MM.1S (cell line): ENCODE data around the gene RAMP1.

Source experiments
- DNase-seq: peaks from one replicate; pipeline ENCODE4 v3.0.0-alpha.2; 2015
- H2AFZ ChIP-seq: fragments of 300-600 bp; sonication (generic); 2 replicates; pipeline ENCODE4 v1.6.0; 2016; ENCODE audit warnings: antibody characterized with exemption, low read length
- H3F3A ChIP-seq: fragments of 300-600 bp; sonication (generic); 2 replicates; pipeline ENCODE4 v1.6.1; 2016; ENCODE audit warnings: mild to moderate bottlenecking, antibody characterized with exemption, low read length, moderate library complexity, mixed read lengths; ENCODE audit not compliant: insufficient read depth
- H3K27ac ChIP-seq: fragments of 300-600 bp; sonication (generic); 2 replicates; pipeline ENCODE4 v1.5.1; 2016; ENCODE audit warnings: mild to moderate bottlenecking, low read length
- H3K27me3 ChIP-seq: fragments of 300-600 bp; sonication (generic); replicated peaks from 2 replicates; pipeline ENCODE4 v1.6.0; 2016; ENCODE audit warnings: low read length; ENCODE audit not compliant: insufficient read depth
- H3K36me3 ChIP-seq: fragments of 300-600 bp; sonication (generic); replicated peaks from 2 replicates; pipeline ENCODE4 v1.6.1; 2016; ENCODE audit warnings: mild to moderate bottlenecking, low read length, mixed read lengths; ENCODE audit not compliant: insufficient read depth
- H3K4me1 ChIP-seq: fragments of 300-600 bp; sonication (generic); 2 replicates; pipeline ENCODE4 v1.6.1; 2016; ENCODE audit warnings: low read length, mixed read lengths
- H3K4me2 ChIP-seq: fragments of 300-600 bp; sonication (generic); 2 replicates; pipeline ENCODE4 v1.6.0; 2016; ENCODE audit warnings: low read depth, low read length
- H3K4me3 ChIP-seq: fragments of 300-600 bp; sonication (generic); 2 replicates; pipeline ENCODE4 v1.5.1; 2016; ENCODE audit warnings: low read length, mixed read lengths
- H3K79me2 ChIP-seq: fragments of 300-600 bp; sonication (generic); 2 replicates; pipeline ENCODE4 v1.6.1; 2016; ENCODE audit warnings: mixed run types, low read length, mixed read lengths
- H3K9ac ChIP-seq: fragments of 300-600 bp; sonication (generic); 2 replicates; pipeline ENCODE4 v1.6.1; 2016; ENCODE audit warnings: low read length, mixed read lengths
- H3K9me2 ChIP-seq: fragments of 300-600 bp; sonication (generic); replicated peaks from 2 replicates; pipeline ENCODE4 v1.6.1; 2016; ENCODE audit warnings: mild to moderate bottlenecking, low read length, mixed read lengths; ENCODE audit not compliant: insufficient read depth
- H3K9me3 ChIP-seq: fragments of 300-600 bp; sonication (generic); replicated peaks from 2 replicates; pipeline ENCODE4 v1.6.1; 2016; ENCODE audit warnings: mild to moderate bottlenecking, low read length, mixed read lengths; ENCODE audit not compliant: insufficient read depth
- H4K20me1 ChIP-seq: fragments of 300-600 bp; sonication (generic); 2 replicates; pipeline ENCODE4 v1.6.1; 2016; ENCODE audit warnings: mild to moderate bottlenecking, low read length, moderate library complexity, mixed read lengths; ENCODE audit not compliant: insufficient read depth
- CTCF ChIP-seq: fragments of 300-600 bp; sonication (generic); IDR thresholded peaks from 2 replicates; pipeline ENCODE4 v1.5.1; 2016; ENCODE audit warnings: antibody characterized with exemption, low read length, mixed read lengths
- EZH2 ChIP-seq: fragments of 300-600 bp; sonication (generic); optimal IDR thresholded peaks from 2 replicates; pipeline ENCODE3; 2017; ENCODE audit warnings: low read depth, mild to moderate bottlenecking, antibody characterized with exemption, low read length, mixed read lengths
- EZH2phosphoT487 ChIP-seq: fragments of 300-600 bp; sonication (generic); IDR thresholded peaks from 2 replicates; pipeline ENCODE4 v1.6.1; 2018; ENCODE audit warnings: antibody characterized with exemption, low read length

RAMP1 gene

GRCh38 chr2:237951878-237952277 lies 92.5 kb downstream of the RAMP1 start:
- no peaks in the 10 kb centered on the region for H3K79me2 ChIP-seq
- H3K27me3 ChIP-seq = no peaks in the 10 kb centered on the region
- no peak overlapping the region for H2AFZ ChIP-seq
- no peaks in the 10 kb centered on the region for H3F3A ChIP-seq
- DNase-seq = no peak
- no peaks in the 10 kb centered on the region for H3K36me3 ChIP-seq
- no peaks in the 10 kb centered on the region for H4K20me1 ChIP-seq
- H3K9ac ChIP-seq = no peak overlapping the region
- H3K9me3 ChIP-seq = no peaks in the 10 kb centered on the region
- H3K4me3 ChIP-seq = no peak overlapping the region
- no peaks in the 10 kb centered on the region for H3K9me2 ChIP-seq
- peaks cover 8% of the 10 kb centered on the region; the same call in 1 of the 2 replicates for H3K4me1 ChIP-seq
- TF ChIP-seq CTCF (no peak), EZH2phosphoT487 (no peak), EZH2 (no peak)
- no peak overlapping the region for H3K4me2 ChIP-seq
- H3K27ac ChIP-seq = no peak overlapping the region

GRCh38 chr2:237952851-237953250 lies 93.4 kb downstream of the RAMP1 start:
- H3K9ac ChIP-seq = no peak overlapping the region

GRCh38 chr2:237955640-237956401 lies 96.4 kb downstream of the RAMP1 start:
- Histone ChIP-seq H3K79me2 (no peaks in the 10 kb centered on the region), H3K27ac (no peak overlapping the region), H3F3A (no peaks in the 10 kb centered on the region), H4K20me1 (no peaks in the 10 kb centered on the region), H3K27me3 (no peaks in the 10 kb centered on the region), H3K9me2 (no peaks in the 10 kb centered on the region), H2AFZ (no peak overlapping the region), H3K4me1 (peaks cover 8% of the 10 kb centered on the region; the same call in 1 of the 2 replicates), H3K9ac (no peak overlapping the region), H3K36me3 (no peaks in the 10 kb centered on the region), H3K9me3 (no peaks in the 10 kb centered on the region), H3K4me3 (no peak overlapping the region), H3K4me2 (no peak overlapping the region)
- no peak for DNase-seq
- TF ChIP-seq EZH2 = no peak
- TF ChIP-seq EZH2phosphoT487 = no peak
- TF ChIP-seq CTCF = no peak

More at GRCh38 chr2:237952851-237953250, 93.4 kb downstream of the RAMP1 start:
- H3K9me3 ChIP-seq = no peaks in the 10 kb centered on the region
- DNase-seq = no peak
- no peak overlapping the region for H3K27ac ChIP-seq
- no peak overlapping the region for H2AFZ ChIP-seq
- H4K20me1 ChIP-seq = no peaks in the 10 kb centered on the region
- H3K36me3 ChIP-seq = no peaks in the 10 kb centered on the region
- no peak overlapping the region for H3K4me3 ChIP-seq
- no peaks in the 10 kb centered on the region for H3K9me2 ChIP-seq
- peaks cover 8% of the 10 kb centered on the region; the same call in 1 of the 2 replicates for H3K4me1 ChIP-seq
- no peak overlapping the region for H3K4me2 ChIP-seq
- H3K27me3 ChIP-seq = no peaks in the 10 kb centered on the region
- TF ChIP-seq EZH2phosphoT487 (no peak), EZH2 (no peak), CTCF (no peak)
- no peaks in the 10 kb centered on the region for H3F3A ChIP-seq
- H3K79me2 ChIP-seq = no peaks in the 10 kb centered on the region
